ENCODE results near the gene TLCD4. TPM values are rescaled to one million over a fixed set of nuclear protein-coding genes. Genes with fewer than 3 reads are reported as not detected.

The TLCD4 gene
- total RNA-seq, 5 donors from 2014 or later (not counting 1 experiment from before 2014, with no cell fraction given), result 0.09 to 0.22 (median 0.12) TPM

DNA sequence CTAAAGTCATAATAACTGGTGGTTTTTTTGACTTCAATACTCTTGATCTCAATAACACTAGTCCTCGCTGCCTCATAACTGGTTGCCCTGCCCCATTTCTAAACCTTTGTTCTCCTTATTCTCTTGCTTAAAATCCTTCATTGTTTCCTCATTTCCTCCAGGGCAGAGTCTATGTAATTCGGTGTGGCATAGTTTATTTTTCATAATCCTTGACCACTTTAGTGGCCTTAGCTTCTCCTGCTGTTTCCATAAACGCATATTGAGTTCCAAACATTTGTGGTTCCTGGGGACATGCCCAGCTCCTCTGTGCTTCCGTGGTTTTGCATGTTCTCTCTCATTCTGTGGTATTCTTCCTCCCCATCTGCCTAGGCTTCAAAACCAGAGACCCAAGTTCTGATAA lies 19.0 kb upstream of the TLCD4 start:
- Mint-ChIP-seq H3K27ac (no peak overlapping the region), H3K4me3 (no peak overlapping the region), H3K27me3 (peaks cover 6 to 12% of the 10 kb centered on the region in 2 donors), H3K36me3 (no peaks in the 10 kb centered on the region), H3K9me3 (no peaks in the 10 kb centered on the region), H3K4me1 (no peaks in the 10 kb centered on the region)
- POLR2A ChIA-PET, result no interaction called here
- Histone ChIP-seq H3K27me3 (replicated peaks in 1 of 2; ENCODE audit: control insufficient read depth in 2 of 2, extremely low read depth in 1 of 2, insufficient read depth in 2 of 2, low read length in 1 of 2) (peaks cover 0 to 12% of the 10 kb centered on the region in 2 experiments), H3K4me1 (ENCODE audit: control insufficient read depth in 1 of 2, extremely low read depth in 1 of 2, insufficient read depth in 2 of 2, low read length in 2 of 2) (no peaks in the 10 kb centered on the region), H3K27ac (ENCODE audit: low read length) (no peak overlapping the region), H3K36me3 (ENCODE audit: control insufficient read depth in 2 of 2, extremely low read depth in 1 of 2, insufficient read depth in 1 of 2, low read length in 1 of 2) (no peaks in the 10 kb centered on the region), H3K9me3 (peaks cover 3% of the 10 kb centered on the region), H3K4me3 (ENCODE audit: control insufficient read depth in 1 of 2, extremely low read depth in 1 of 2, low read length in 1 of 2) (no peak overlapping the region)
- ATAC-seq (replicated peaks in 1 of 4) (no peak), DNase-seq (no peak)
- CTCF ChIA-PET, result no interaction called here
- WGBS (ENCODE audit: insufficient coverage), result 81% methylated on average over 2 of the region's 4 CpGs

DNA sequence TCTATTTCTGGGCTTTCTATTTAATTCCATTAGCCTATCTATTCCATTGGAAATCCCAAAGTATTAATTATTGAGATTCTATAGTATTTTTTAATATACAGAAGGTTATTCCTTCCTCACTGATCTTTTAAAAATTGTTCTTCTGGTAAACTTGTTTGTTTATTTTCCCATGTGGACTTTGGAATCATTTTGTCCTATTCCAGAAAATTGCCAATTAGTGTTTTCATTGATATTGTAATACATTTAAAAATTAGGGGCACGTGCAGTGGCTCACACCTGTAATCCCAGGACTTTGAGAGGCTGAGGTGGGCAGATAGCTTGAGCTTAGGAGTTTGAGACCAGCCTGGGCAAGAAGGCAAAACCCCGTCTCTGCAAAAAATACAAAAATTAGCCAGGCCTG lies 8.4 kb upstream of the TLCD4 start:
- Histone ChIP-seq H3K27ac (ENCODE audit: low read length) (no peak overlapping the region), H3K36me3 (ENCODE audit: control insufficient read depth in 2 of 2, extremely low read depth in 1 of 2, insufficient read depth in 1 of 2, low read length in 1 of 2) (no peaks in the 10 kb centered on the region), H3K9me3 (no peaks in the 10 kb centered on the region), H3K4me3 (ENCODE audit: control insufficient read depth in 1 of 2, extremely low read depth in 1 of 2, low read length in 1 of 2) (no peak overlapping the region), H3K27me3 (replicated peaks in 1 of 2; ENCODE audit: control insufficient read depth in 2 of 2, extremely low read depth in 1 of 2, insufficient read depth in 2 of 2, low read length in 1 of 2) (peaks cover 2 to 17% of the 10 kb centered on the region in 2 experiments), H3K4me1 (ENCODE audit: control insufficient read depth in 1 of 2, extremely low read depth in 1 of 2, insufficient read depth in 2 of 2, low read length in 2 of 2) (no peaks in the 10 kb centered on the region)
- no peak overlapping the region for H3K4me3 Mint-ChIP-seq
- no peak for ATAC-seq (replicated peaks in 1 of 4)
- no peak for DNase-seq
- POLR2A ChIA-PET, result no interaction called here
- CTCF ChIA-PET, result no interaction called here
- no peaks in the 10 kb centered on the region for H3K9me3 Mint-ChIP-seq
- no peaks in the 10 kb centered on the region for H3K4me1 Mint-ChIP-seq
- no peaks in the 10 kb centered on the region for H3K36me3 Mint-ChIP-seq
- no peak overlapping the region for H3K27ac Mint-ChIP-seq
- whole genome bisulfite sequencing (ENCODE audit: insufficient coverage), result 86% methylated on average over 2 of the region's 2 CpGs
- peaks cover 20 to 27% of the 10 kb centered on the region in 2 donors for H3K27me3 Mint-ChIP-seq

DNA sequence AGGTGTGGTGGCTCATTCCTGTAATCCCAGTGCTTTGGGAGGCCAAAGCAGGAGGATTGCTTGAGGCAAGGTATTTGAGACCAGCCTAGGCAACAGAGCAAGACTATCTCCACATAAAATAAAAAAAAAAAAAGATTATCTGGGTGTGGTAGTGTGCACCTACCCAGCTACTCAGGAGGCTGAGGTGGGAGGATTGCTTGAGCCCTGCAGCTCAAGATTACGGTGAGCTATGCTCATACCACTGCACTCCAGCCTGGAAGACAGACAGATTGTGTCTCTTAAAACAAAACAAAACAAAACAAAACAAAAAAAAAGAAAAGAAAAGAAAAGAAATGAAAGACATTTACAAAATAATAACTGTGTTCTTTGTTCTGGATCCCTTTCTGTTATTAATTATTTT lies 6.1 kb upstream of the TLCD4 start:
- Mint-ChIP-seq H3K27ac (no peak overlapping the region), H3K9me3 (no peaks in the 10 kb centered on the region)
- no CpG with 5 or more reads among the region's 1 CpG for WGBS (ENCODE audit: insufficient coverage)

DNA sequence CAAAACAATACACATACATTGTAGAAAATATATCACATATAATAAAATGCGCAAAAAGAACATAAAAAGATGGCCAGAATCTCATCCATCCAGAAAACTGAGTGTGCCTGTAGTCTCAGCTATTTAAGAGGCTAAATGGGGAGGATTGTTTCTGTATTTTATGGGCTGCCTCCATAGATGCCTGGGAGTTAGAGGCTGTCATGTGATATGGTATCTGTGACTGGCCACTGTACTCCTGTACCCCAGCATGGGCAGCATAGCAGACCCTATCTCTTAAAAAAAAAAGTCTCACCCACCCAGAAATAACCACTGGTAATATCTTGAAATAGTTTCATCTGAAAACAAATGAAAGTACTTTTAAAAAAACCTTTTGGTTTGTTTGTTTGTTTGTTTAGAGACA lies 3.5 kb upstream of the TLCD4 start:
- H3K27me3 ChIP-seq (replicated peaks in 1 of 2; ENCODE audit: control insufficient read depth in 2 of 2, extremely low read depth in 1 of 2, insufficient read depth in 2 of 2, low read length in 1 of 2), result peaks cover 13 to 26% of the 10 kb centered on the region in 2 experiments
- Mint-ChIP-seq H3K27me3 (peaks cover 27 to 30% of the 10 kb centered on the region in 2 donors), H3K36me3 (no peaks in the 10 kb centered on the region), H3K9me3 (no peaks in the 10 kb centered on the region), H3K4me3 (no peak overlapping the region), H3K4me1 (peaks cover 10 to 12% (median 12%) of the 10 kb centered on the region in 3 donors), H3K27ac (no peak overlapping the region)
- H3K36me3 ChIP-seq (ENCODE audit: control insufficient read depth in 2 of 2, extremely low read depth in 1 of 2, insufficient read depth in 1 of 2, low read length in 1 of 2), result no peaks in the 10 kb centered on the region
- DNase-seq, result no peak
- ChIA-PET CTCF (interaction anchor here in 1 of 2 donors (0.6 to 1.0 kb wide), 2 partner anchors 13 to 18 kb away, joined by 3 to 4 read pairs; no protein-coding TSS in a partner anchor), POLR2A (no interaction called here)
- no peaks in the 10 kb centered on the region for H3K9me3 ChIP-seq
- H3K4me3 ChIP-seq (ENCODE audit: control insufficient read depth in 1 of 2, extremely low read depth in 1 of 2, low read length in 1 of 2), result no peak overlapping the region
- peaks cover 0 to 10% of the 10 kb centered on the region in 2 experiments for H3K4me1 ChIP-seq (ENCODE audit: control insufficient read depth in 1 of 2, extremely low read depth in 1 of 2, insufficient read depth in 2 of 2, low read length in 2 of 2)
- no peak for ATAC-seq (replicated peaks in 1 of 4)
- no CpG with 5 or more reads among the region's 1 CpG for WGBS (ENCODE audit: insufficient coverage)
- no peak overlapping the region for H3K27ac ChIP-seq (ENCODE audit: low read length)

More for the DNA sequence above, 6.1 kb upstream of the TLCD4 start:
- Histone ChIP-seq H3K27ac (ENCODE audit: low read length) (no peak overlapping the region), H3K9me3 (no peaks in the 10 kb centered on the region), H3K36me3 (ENCODE audit: control insufficient read depth in 2 of 2, extremely low read depth in 1 of 2, insufficient read depth in 1 of 2, low read length in 1 of 2) (no peaks in the 10 kb centered on the region), H3K4me1 (ENCODE audit: control insufficient read depth in 1 of 2, extremely low read depth in 1 of 2, insufficient read depth in 2 of 2, low read length in 2 of 2) (no peaks in the 10 kb centered on the region), H3K4me3 (ENCODE audit: control insufficient read depth in 1 of 2, extremely low read depth in 1 of 2, low read length in 1 of 2) (no peak overlapping the region), H3K27me3 (replicated peaks in 1 of 2; ENCODE audit: control insufficient read depth in 2 of 2, extremely low read depth in 1 of 2, insufficient read depth in 2 of 2, low read length in 1 of 2) (peaks cover 5 to 16% of the 10 kb centered on the region in 2 experiments)
- POLR2A ChIA-PET, result no interaction called here
- Mint-ChIP-seq H3K4me1 (no peaks in the 10 kb centered on the region), H3K4me3 (no peak overlapping the region), H3K36me3 (no peaks in the 10 kb centered on the region), H3K27me3 (peaks cover 16 to 27% of the 10 kb centered on the region in 2 donors)
- CTCF ChIA-PET, result interaction anchor here in 1 of 2 donors (0.7 kb wide), 1 partner anchor 1504 kb away, joined by 3 read pairs; no protein-coding TSS in a partner anchor
- ATAC-seq (replicated peaks in 1 of 4), result no peak
- DNase-seq, result no peak

DNA sequence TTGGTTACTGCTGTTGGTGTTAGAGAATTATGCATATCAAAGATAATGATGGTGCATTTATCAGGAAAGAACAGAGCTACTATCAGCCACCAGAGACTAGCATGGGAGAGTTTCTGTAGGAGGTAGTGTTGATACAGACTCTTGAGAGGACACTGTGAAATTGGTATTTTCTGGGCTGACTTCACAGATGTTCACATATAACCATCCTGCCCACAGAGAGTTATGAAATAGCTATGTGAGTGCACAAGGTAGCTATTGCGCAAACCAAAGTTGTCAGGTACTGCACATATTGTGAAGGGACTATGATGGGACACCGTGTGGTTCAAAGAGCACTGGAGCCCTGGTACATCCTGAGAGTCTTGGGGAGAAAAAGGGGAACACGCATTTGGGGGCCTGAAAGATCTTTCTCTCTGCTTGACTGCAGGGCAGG lies 1.4 kb upstream of the TLCD4 start:
- CTCF ChIA-PET, result interaction anchor here in 1 of 2 donors (0.6 to 3.6 kb wide), 3 partner anchors 17 to 118 kb away, joined by 3 to 21 read pairs (median 6); partner anchors contain the start of genes ALG14 and RWDD3
- WGBS (ENCODE audit: insufficient coverage), result 73% methylated on average over 3 of the region's 3 CpGs
- H3K27me3 ChIP-seq (replicated peaks in 1 of 2; ENCODE audit: control insufficient read depth in 2 of 2, extremely low read depth in 1 of 2, insufficient read depth in 2 of 2, low read length in 1 of 2), result peaks cover 17 to 20% of the 10 kb centered on the region in 2 experiments
- H3K9me3 Mint-ChIP-seq, result no peaks in the 10 kb centered on the region
- H3K36me3 Mint-ChIP-seq, result no peaks in the 10 kb centered on the region
- POLR2A ChIA-PET, result interaction anchor here in 1 of 2 donors (0.7 kb wide), 1 partner anchor 42 kb away, joined by 7 read pairs; no protein-coding TSS in a partner anchor
- H3K4me3 ChIP-seq (ENCODE audit: control insufficient read depth in 1 of 2, extremely low read depth in 1 of 2, low read length in 1 of 2), result no peak overlapping the region
- H3K36me3 ChIP-seq (ENCODE audit: control insufficient read depth in 2 of 2, extremely low read depth in 1 of 2, insufficient read depth in 1 of 2, low read length in 1 of 2), result no peaks in the 10 kb centered on the region
- ATAC-seq (replicated peaks in 1 of 4) (no peak), DNase-seq (no peak)
- H3K4me1 ChIP-seq (ENCODE audit: control insufficient read depth in 1 of 2, extremely low read depth in 1 of 2, insufficient read depth in 2 of 2, low read length in 2 of 2), result peaks cover 0 to 10% of the 10 kb centered on the region in 2 experiments
- H3K9me3 ChIP-seq, result no peaks in the 10 kb centered on the region
- H3K27me3 Mint-ChIP-seq, result peaks cover 36 to 46% of the 10 kb centered on the region in 2 donors
- H3K27ac Mint-ChIP-seq, result no peak overlapping the region
- H3K27ac ChIP-seq (ENCODE audit: low read length), result no peak overlapping the region
- H3K4me1 Mint-ChIP-seq, result peaks cover 10 to 14% (median 12%) of the 10 kb centered on the region in 3 donors
- H3K4me3 Mint-ChIP-seq, result peak overlapping the region in 1 of 3 donors; percentile 2

DNA sequence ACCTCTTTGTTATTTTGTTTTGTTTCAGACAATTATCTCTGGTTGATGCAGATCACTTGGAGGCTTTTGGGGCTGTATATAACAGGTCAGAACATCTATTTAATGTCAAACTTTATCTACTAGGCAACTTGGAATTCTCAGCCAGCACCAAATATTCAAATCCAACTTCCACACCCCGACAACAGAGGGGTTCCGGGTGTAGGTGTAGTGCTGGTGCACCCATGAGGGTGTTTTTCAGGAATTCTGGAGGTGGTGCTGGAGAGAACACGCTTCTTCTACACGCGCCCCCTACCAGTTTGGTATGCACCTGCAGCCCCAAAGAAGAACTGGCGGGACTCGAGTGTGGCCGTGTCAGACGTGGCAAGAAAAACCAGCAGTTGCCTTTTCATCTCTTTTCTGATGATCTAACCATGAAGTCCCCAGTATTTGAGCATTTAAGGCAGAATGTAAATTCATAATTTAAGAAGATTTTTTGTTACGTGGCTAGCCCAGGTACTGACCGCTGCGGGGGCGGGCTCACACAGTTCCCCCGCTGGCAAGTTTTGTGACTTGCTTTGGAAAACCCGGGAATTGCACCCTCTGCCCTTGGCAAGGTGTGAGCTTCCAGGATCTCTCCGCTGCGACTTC lies 462 bp upstream of the TLCD4 start:
- DNase-seq (peak; percentile 3 to 65 (median 33)), ATAC-seq (replicated peaks in 1 of 4) (peak; percentile 67 to 74 (median 70))
- Mint-ChIP-seq H3K4me3 (peak overlapping the region; percentile 81 to 90 (median 89)), H3K9me3 (no peaks in the 10 kb centered on the region), H3K36me3 (no peaks in the 10 kb centered on the region), H3K4me1 (peaks cover 10 to 14% (median 12%) of the 10 kb centered on the region in 3 donors), H3K27ac (peak overlapping the region; percentile 53 to 71), H3K27me3 (peaks cover 34 to 50% of the 10 kb centered on the region in 2 donors)
- WGBS (ENCODE audit: insufficient coverage), result under 1% methylated on average over 10 of the region's 17 CpGs
- peaks cover 0 to 10% of the 10 kb centered on the region in 2 experiments for H3K4me1 ChIP-seq (ENCODE audit: control insufficient read depth in 1 of 2, extremely low read depth in 1 of 2, insufficient read depth in 2 of 2, low read length in 2 of 2)
- H3K36me3 ChIP-seq (ENCODE audit: control insufficient read depth in 2 of 2, extremely low read depth in 1 of 2, insufficient read depth in 1 of 2, low read length in 1 of 2), result no peaks in the 10 kb centered on the region
- no peaks in the 10 kb centered on the region for H3K9me3 ChIP-seq
- H3K27me3 ChIP-seq (replicated peaks in 1 of 2; ENCODE audit: control insufficient read depth in 2 of 2, extremely low read depth in 1 of 2, insufficient read depth in 2 of 2, low read length in 1 of 2), result peaks cover 18 to 21% of the 10 kb centered on the region in 2 experiments
- ChIA-PET CTCF (interaction anchor here (1.4 to 3.6 kb wide), 2 partner anchors 117 kb away, joined by 3 to 21 read pairs; partner anchors contain the start of gene RWDD3 (in 2 of the 2)), POLR2A (interaction anchor here in 1 of 2 donors (0.6 kb wide), 1 partner anchor 44 kb away, joined by 3 read pairs; the partner anchor contains the start of gene ALG14)
- H3K4me3 ChIP-seq (ENCODE audit: control insufficient read depth in 1 of 2, extremely low read depth in 1 of 2, low read length in 1 of 2), result peak overlapping the region; percentile 62 to 82
- H3K27ac ChIP-seq (ENCODE audit: low read length), result no peak overlapping the region
